ENCODE data around the gene ANXA5.

DNA sequence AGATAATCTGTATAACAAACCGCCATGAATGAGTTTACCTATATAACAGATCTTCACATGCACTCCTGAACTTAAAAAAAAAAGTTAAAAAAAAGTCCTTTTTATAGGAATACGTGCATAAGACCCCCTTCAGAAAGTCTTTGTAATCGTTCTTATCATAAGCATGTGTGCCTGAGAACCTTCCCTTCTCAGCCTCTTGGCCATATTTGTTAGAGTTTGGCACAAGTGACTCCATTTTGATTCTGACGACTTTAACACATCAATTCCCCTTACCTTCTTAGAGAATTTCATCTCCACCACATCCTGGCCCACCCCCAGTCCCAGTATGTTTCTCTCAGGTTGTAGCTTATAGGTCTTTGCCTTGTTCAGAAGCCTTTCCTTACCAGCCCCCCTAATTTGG lies 16.0 kb upstream of the ANXA5 start:
- TF ChIP-seq, protein P1, sequence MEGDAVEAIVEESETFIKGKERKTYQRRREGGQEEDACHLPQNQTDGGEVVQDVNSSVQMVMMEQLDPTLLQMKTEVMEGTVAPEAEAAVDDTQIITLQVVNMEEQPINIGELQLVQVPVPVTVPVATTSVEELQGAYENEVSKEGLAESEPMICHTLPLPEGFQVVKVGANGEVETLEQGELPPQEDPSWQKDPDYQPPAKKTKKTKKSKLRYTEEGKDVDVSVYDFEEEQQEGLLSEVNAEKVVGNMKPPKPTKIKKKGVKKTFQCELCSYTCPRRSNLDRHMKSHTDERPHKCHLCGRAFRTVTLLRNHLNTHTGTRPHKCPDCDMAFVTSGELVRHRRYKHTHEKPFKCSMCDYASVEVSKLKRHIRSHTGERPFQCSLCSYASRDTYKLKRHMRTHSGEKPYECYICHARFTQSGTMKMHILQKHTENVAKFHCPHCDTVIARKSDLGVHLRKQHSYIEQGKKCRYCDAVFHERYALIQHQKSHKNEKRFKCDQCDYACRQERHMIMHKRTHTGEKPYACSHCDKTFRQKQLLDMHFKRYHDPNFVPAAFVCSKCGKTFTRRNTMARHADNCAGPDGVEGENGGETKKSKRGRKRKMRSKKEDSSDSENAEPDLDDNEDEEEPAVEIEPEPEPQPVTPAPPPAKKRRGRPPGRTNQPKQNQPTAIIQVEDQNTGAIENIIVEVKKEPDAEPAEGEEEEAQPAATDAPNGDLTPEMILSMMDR (conservative IDR thresholded peaks at IDR 0.05), result no peak
- no peak for TF ChIP-seq ZFX (IDR thresholded peaks at IDR 0.05)

Measured in C4-2B (cell line).